Endodermal cell (in vitro differentiated cells): Measurements from ENCODE around the gene HEPHL1. TPM values are rescaled to one million over a fixed set of nuclear protein-coding genes. Genes with fewer than 3 reads are reported as not detected.

ENCODE experiments used
- DNase-seq: peaks from one replicate; pipeline ENCODE4 v3.0.0-alpha.2; 2017
- H3K27ac ChIP-seq: 2 replicates; pipeline ENCODE4 v1.5.1; 2013; ENCODE audit warnings: mild to moderate bottlenecking, low read depth, low read length, moderate library complexity
- H3K27me3 ChIP-seq: 2 replicates; pipeline ENCODE4 v1.6.1; 2013; ENCODE audit warnings: mild to moderate bottlenecking, low read length, moderate library complexity; ENCODE audit not compliant: insufficient read depth, control insufficient read depth, poor library complexity, severe bottlenecking
- H3K36me3 ChIP-seq: 2 replicates; pipeline ENCODE4 v1.7.0; 2013; ENCODE audit warnings: mild to moderate bottlenecking, low read length, moderate library complexity; ENCODE audit not compliant: control insufficient read depth, insufficient read depth
- H3K4me1 ChIP-seq: one replicate; pipeline ENCODE4 v1.7.0; 2013; ENCODE audit warnings: low read length; ENCODE audit not compliant: control insufficient read depth, insufficient read depth
- H3K4me3 ChIP-seq: 2 replicates; pipeline ENCODE4 v1.5.1; 2013; ENCODE audit warnings: mild to moderate bottlenecking, low read length, moderate library complexity
- H3K9ac ChIP-seq: 2 replicates; pipeline ENCODE4 v1.6.1; 2013; ENCODE audit warnings: mild to moderate bottlenecking, low read length, moderate library complexity; ENCODE audit not compliant: poor library complexity, severe bottlenecking; ENCODE audit errors: extremely low read depth
- H3K9me3 ChIP-seq: 2 replicates; pipeline ENCODE4 v1.6.1; 2013; ENCODE audit warnings: mild to moderate bottlenecking, low read length, moderate library complexity; ENCODE audit not compliant: control insufficient read depth
- H3K27ac Mint-ChIP-seq: 2 replicates; pipeline ENCODE4 v1.8.0; 2020; ENCODE audit warnings: mixed read lengths
- H3K27me3 Mint-ChIP-seq: 2 replicates; pipeline ENCODE4 v1.8.0; 2021; ENCODE audit warnings: mild to moderate bottlenecking, mixed read lengths; ENCODE audit not compliant: insufficient read depth
- H3K36me3 Mint-ChIP-seq: 2 replicates; pipeline ENCODE4 v1.8.0; 2020; ENCODE audit warnings: low read depth, mixed read lengths
- H3K4me1 Mint-ChIP-seq: 2 replicates; pipeline ENCODE4 v1.8.0; 2020; ENCODE audit warnings: mixed read lengths
- H3K4me3 Mint-ChIP-seq: 2 replicates; pipeline ENCODE4 v1.8.0; 2020; ENCODE audit warnings: mild to moderate bottlenecking, moderate library complexity, mixed read lengths
- H3K9me3 Mint-ChIP-seq: 2 replicates; pipeline ENCODE4 v1.8.0; 2020; ENCODE audit warnings: mild to moderate bottlenecking, mixed read lengths
- WGBS, 2 experiments: methylation state at CpG; one replicate each; pipeline versions ENCODE4 v1.1.5 to v1.1.7; 2013; ENCODE audit warnings: missing lambda C conversion rate in 2 of 2, mixed read lengths in 1 of 2; ENCODE audit not compliant: insufficient coverage in 1 of 2, insufficient read length in 1 of 2; 5-methylcytosine and 5-hydroxymethylcytosine counted together
- total RNA-seq, 2 donors: library from RNA; stranded (reverse); fragmentation: NEBNext Ultra II Directional in 1 of 2; extraction: Animal tissue kit (Norgen Biotek cat#: 25700) in 1 of 2; gene quantifications; 2 replicates in 1 of 2; 3 replicates in 1 of 2; pipeline ENCODE4 v1.2.1, GENCODE V29; 2021
- TF ChIP-seq, protein P1 (sequence below): fragments of 200-600 bp; sonication (generic); conservative IDR thresholded peaks from 2 replicates; pipeline ENCODE4 v1.5.0; 2021; ENCODE audit warnings: antibody characterized with exemption, mild to moderate bottlenecking

Gene HEPHL1
- total RNA-seq, 2 donors from 2014 or later: not detected

DNA sequence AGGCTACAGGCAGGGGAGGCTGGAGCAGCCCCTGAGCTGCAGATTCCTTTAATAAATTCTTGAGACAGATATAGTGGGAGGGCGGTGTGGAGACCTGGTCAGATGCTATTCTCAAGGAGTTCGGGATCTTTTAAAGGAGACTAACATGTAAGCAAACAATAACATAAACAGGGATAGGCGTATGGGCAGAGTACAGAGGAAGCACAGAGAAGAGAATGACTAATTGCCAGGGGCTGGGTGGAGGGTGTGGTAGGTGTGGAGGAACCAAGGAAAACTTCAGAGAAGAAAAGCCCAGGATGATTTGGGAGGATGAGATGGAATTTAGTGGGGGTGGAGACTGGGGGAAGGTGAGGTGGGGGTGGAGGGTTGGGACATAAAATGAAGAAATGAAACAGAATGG lies 9.7 kb upstream of the HEPHL1 start:
- H3K27ac ChIP-seq: no peak overlapping the region
- no peaks in the 10 kb centered on the region for H3K4me1 ChIP-seq
- H3K27me3 ChIP-seq: peaks cover 6% of the 10 kb centered on the region
- Mint-ChIP-seq H3K4me3 (no peak overlapping the region), H3K27ac (no peak overlapping the region), H3K9me3 (peaks cover 19% of the 10 kb centered on the region), H3K27me3 (peaks cover 7% of the 10 kb centered on the region), H3K4me1 (no peaks in the 10 kb centered on the region), H3K36me3 (no peaks in the 10 kb centered on the region)
- DNase-seq: no peak
- no peaks in the 10 kb centered on the region for H3K36me3 ChIP-seq
- H3K9ac ChIP-seq: no peak overlapping the region
- TF ChIP-seq, protein P1, sequence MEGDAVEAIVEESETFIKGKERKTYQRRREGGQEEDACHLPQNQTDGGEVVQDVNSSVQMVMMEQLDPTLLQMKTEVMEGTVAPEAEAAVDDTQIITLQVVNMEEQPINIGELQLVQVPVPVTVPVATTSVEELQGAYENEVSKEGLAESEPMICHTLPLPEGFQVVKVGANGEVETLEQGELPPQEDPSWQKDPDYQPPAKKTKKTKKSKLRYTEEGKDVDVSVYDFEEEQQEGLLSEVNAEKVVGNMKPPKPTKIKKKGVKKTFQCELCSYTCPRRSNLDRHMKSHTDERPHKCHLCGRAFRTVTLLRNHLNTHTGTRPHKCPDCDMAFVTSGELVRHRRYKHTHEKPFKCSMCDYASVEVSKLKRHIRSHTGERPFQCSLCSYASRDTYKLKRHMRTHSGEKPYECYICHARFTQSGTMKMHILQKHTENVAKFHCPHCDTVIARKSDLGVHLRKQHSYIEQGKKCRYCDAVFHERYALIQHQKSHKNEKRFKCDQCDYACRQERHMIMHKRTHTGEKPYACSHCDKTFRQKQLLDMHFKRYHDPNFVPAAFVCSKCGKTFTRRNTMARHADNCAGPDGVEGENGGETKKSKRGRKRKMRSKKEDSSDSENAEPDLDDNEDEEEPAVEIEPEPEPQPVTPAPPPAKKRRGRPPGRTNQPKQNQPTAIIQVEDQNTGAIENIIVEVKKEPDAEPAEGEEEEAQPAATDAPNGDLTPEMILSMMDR: no peak
- 86 to 95% methylated on average over 3 of the region's 3 CpGs for WGBS, 2 experiments
- H3K4me3 ChIP-seq: no peak overlapping the region
- H3K9me3 ChIP-seq: peaks cover 9% of the 10 kb centered on the region

DNA sequence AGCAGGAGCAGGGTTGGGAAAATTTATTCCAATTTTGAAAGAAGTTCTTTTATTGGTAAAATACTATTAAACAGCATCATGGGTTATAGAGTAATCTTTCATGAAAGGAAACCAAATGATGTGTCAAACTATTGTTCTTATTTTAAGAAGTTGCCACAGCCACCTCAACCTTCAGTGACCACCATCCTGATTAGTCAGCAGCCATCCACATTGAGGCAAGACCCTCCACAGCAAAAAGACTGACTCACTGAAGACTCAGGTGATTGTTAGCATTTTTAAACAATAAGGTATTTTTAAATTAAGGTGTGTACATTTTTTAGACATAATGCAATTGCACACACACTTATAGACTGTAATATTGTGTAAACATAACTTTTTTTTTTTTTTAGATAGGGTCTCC lies 3.7 kb upstream of the HEPHL1 start:
- no peaks in the 10 kb centered on the region for H3K27me3 ChIP-seq
- Mint-ChIP-seq H3K9me3 (peaks cover 19% of the 10 kb centered on the region), H3K4me1 (no peaks in the 10 kb centered on the region), H3K36me3 (no peaks in the 10 kb centered on the region), H3K27ac (no peak overlapping the region), H3K4me3 (no peak overlapping the region), H3K27me3 (no peaks in the 10 kb centered on the region)
- H3K36me3 ChIP-seq: no peaks in the 10 kb centered on the region
- peaks cover 9% of the 10 kb centered on the region for H3K9me3 ChIP-seq
- H3K4me1 ChIP-seq: no peaks in the 10 kb centered on the region
- no peak for DNase-seq
- H3K27ac ChIP-seq: no peak overlapping the region
- TF ChIP-seq, protein P1: no peak
- H3K4me3 ChIP-seq: no peak overlapping the region
- H3K9ac ChIP-seq: no peak overlapping the region

DNA sequence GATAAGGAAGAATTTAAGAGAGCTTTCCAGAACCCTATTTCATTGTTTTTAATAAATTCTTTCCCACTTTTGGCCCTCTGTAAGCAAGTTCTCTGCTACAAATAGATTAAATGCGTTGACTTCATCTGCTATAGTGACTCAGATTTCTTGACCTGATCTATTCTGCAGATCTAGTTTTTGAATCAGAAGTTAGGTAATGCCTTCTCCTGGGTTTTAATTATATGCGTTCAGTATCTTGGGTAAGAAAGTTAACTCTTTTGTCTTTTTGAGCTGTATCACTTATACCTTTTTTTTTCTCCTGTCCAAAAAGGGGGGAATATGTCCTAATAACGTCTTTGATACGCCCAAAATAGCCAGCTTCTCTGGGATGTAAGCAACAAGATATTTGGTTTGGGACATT lies 2.4 kb upstream of the HEPHL1 start:
- no peaks in the 10 kb centered on the region for H3K27me3 ChIP-seq
- H3K9me3 ChIP-seq: peaks cover 9% of the 10 kb centered on the region
- Mint-ChIP-seq H3K27me3 (no peaks in the 10 kb centered on the region), H3K27ac (no peak overlapping the region), H3K36me3 (no peaks in the 10 kb centered on the region), H3K4me3 (no peak overlapping the region), H3K9me3 (peaks cover 16% of the 10 kb centered on the region), H3K4me1 (no peaks in the 10 kb centered on the region)
- no peak overlapping the region for H3K27ac ChIP-seq
- no peak for DNase-seq
- H3K9ac ChIP-seq: no peak overlapping the region
- H3K36me3 ChIP-seq: no peaks in the 10 kb centered on the region
- no peak overlapping the region for H3K4me3 ChIP-seq
- TF ChIP-seq, protein P1: no peak
- no peaks in the 10 kb centered on the region for H3K4me1 ChIP-seq
- WGBS, 2 experiments: 33 to 78% methylated on average over 1 to 2 of the region's 4 CpGs
